Brain microvascular endothelial cell (primary cell): ENCODE results near the gene POLR3GL.

ENCODE experiments used
- DNase-seq: peaks from one replicate; pipeline ENCODE4 v3.0.0-alpha.2; 2020
- H3K27ac ChIP-seq: fragments of 250-450 bp; sonication (Bioruptor Pico); 2 replicates; pipeline ENCODE4 v1.5.1; 2020; ENCODE audit warnings: mild to moderate bottlenecking, moderate library complexity
- H3K27me3 ChIP-seq: fragments of 250-450 bp; sonication (Bioruptor Pico); replicated peaks from 2 replicates; pipeline ENCODE4 v1.5.1; 2020; ENCODE audit warnings: mild to moderate bottlenecking
- H3K36me3 ChIP-seq: fragments of 250-450 bp; sonication (Bioruptor Pico); replicated peaks from 2 replicates; pipeline ENCODE4 v1.5.1; 2020; ENCODE audit warnings: mild to moderate bottlenecking
- H3K4me3 ChIP-seq: 2 replicates; pipeline ENCODE4 v1.5.1; 2011; ENCODE audit warnings: low read depth, mild to moderate bottlenecking, control low read depth, low read length, moderate library complexity
- CTCF ChIP-seq: IDR thresholded peaks from 2 replicates; pipeline ENCODE4 v1.5.1; 2011; ENCODE audit warnings: low read depth, mild to moderate bottlenecking, moderate library complexity, low read length, control low read depth, inconsistent platforms; ENCODE audit errors: missing control alignments
- in situ Hi-C: cut with HindIII; loops from 2 replicates; pipeline ENCODE4 v1.10.0; 2017; ENCODE audit warnings: low sequenced_read_pairs, low pct_ligation_motif_present

The POLR3GL gene

GRCh38 chr1:146001709-146002108, 37.2 kb downstream of the POLR3GL start:
- Histone ChIP-seq H3K27me3 (no peaks in the 10 kb centered on the region), H3K4me3 (no peak overlapping the region), H3K36me3 (no peaks in the 10 kb centered on the region), H3K27ac (no peak overlapping the region)
- no peak for TF ChIP-seq CTCF
- DNase-seq = no peak
- in situ Hi-C loops = no loop called here

DNA sequence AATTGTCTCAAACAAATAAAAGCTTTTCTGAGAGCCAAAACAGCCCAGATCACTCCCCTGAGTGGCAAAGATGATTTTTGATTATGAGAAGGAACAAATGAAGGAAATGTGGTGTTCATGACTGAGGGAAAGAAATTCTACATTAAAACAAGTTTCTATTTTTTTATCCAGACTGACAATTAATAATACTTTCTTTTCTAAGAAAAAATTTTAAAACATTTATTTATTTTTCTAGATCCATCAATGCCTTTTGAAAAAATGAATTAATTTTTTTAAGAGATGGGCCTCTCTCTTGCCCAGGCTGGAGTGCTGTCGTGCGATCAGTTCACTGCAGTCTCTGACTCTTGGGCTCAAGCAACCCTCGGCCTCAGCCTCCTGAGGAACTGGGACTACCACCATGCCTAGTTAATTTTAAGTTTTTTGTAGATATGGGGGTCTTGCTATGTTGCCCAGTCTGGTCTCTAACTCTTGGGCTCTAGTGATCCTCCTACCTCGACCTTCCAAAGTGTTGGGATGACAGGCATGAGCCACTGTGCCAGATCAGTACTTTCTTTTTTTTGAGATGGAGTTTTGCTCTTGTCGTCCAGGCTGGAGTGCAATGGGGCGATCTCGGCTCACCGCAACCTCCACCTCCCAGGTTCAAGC, 43.1 kb downstream of the POLR3GL start:
- in situ Hi-C loops = no loop called here
- TF ChIP-seq CTCF = no peak
- Histone ChIP-seq H3K4me3 (no peak overlapping the region), H3K27ac (no peak overlapping the region), H3K27me3 (no peaks in the 10 kb centered on the region), H3K36me3 (no peaks in the 10 kb centered on the region)
- no peak for DNase-seq

DNA sequence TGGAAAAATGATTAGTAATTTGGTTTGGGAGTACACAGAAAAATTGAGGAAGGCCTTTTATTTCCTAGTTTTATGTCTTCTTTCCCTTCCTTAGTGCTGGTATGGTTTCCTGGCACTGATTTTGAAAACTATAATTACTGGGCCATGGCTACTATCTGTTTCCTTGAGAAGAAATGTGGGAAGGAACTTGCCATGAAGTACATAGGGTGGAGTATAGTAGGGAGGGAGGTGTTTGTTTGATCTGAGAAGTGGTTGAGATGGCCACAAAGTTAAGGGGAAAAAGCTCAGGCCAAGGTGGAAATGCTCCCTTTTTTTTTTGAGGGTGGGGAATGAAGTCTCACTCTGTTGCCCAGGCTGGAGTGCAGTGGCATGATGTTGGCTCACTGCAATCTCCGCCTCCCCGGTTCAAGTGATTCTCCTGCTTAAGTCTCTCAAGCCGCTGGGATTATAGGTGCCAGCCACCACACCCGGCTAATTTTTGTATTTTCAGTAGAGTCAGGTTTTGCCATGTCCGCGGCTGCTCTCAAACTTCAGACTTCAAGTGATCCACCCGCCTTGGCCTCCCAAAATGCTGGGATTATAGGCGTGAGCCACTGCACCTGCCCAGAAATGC, 45.7 kb downstream of the POLR3GL start:
- H3K27me3 ChIP-seq = no peaks in the 10 kb centered on the region
- H3K36me3 ChIP-seq = no peaks in the 10 kb centered on the region
- DNase-seq = no peak
- no peak overlapping the region for H3K4me3 ChIP-seq
- no peak for TF ChIP-seq CTCF
- in situ Hi-C loops = no loop called here
- H3K27ac ChIP-seq = no peak overlapping the region

DNA sequence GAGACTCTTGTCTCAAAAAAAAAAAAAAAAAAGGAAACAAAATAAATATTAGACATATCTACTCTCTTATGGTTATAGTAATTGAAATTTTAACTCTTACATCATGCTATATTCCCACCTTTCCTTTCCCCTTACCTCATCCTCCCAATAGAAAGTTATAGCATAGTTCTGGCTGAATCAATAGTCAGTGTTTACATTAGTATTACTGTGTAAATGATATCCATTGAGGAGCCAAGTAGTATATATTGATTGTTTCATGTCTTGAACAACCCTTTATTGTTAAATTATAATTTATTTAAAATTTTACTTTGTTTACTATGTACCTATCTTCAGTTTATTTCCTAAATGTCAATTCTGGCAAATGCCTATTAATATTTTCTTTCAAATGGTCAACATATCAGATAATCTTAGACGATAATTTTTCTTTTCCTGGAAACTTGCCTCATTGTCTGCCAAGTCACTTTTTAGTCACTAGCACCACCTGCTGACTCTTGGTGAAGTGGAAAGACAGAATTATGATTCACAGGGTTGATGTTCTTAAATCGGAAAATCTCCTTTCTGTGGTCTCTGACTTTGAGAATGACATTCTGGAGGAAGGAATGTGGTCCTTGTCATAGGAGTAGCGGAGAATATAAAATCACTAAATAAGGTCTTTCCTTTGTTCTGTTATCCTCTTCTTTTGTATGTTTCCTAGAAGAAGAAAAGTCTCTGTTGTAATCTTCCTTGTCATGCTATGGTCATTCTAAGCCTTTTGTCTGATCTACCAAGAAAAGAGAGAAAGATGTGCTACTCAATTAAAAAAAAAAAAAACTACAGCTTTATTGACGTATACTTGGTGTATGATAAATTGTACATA, 48.4 kb downstream of the POLR3GL start:
- H3K36me3 ChIP-seq = no peaks in the 10 kb centered on the region
- in situ Hi-C loops = no loop called here
- H3K27me3 ChIP-seq = no peaks in the 10 kb centered on the region
- no peak overlapping the region for H3K27ac ChIP-seq
- H3K4me3 ChIP-seq = no peak overlapping the region
- TF ChIP-seq CTCF = peak; percentile 75
- peak; percentile 76 for DNase-seq

DNA sequence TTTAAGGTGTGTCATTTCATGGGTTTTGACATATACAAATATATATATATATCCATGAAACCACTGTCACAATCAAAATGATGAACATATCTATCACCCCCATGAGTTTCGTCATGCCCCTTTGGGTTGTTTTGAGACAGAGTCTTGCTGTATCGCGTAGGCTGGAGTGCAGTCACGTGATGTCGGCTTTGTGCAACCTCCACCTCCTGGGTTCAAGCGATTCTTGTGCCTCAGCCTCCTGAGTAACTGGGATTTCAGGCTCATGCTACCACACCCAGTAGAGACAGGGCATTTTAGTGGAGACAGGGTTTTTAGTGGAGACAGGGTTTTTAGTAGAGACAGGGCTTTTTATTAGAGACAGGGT, 49.1 kb downstream of the POLR3GL start:
- DNase-seq = no peak
- TF ChIP-seq CTCF = no peak
- no peaks in the 10 kb centered on the region for H3K36me3 ChIP-seq
- no peak overlapping the region for H3K27ac ChIP-seq
- H3K27me3 ChIP-seq = no peaks in the 10 kb centered on the region
- in situ Hi-C loops = no loop called here
- H3K4me3 ChIP-seq = no peak overlapping the region
